Fibroblast of the aortic adventitia (primary cell): ENCODE measurements around the gene CEP112. TPM values are rescaled to one million over a fixed set of nuclear protein-coding genes. Genes with fewer than 3 reads are reported as not detected.

Source experiments
- DNase-seq: peaks from one replicate; pipeline ENCODE4 v3.0.0-alpha.2; 2010; ENCODE audit warnings: low read depth
- H3K4me3 ChIP-seq: 2 replicates; pipeline ENCODE4 v1.5.1; 2011; ENCODE audit warnings: low read depth, mild to moderate bottlenecking, control low read depth, low read length, moderate library complexity
- CTCF ChIP-seq: IDR thresholded peaks from 2 replicates; pipeline ENCODE4 v1.5.1; 2011; ENCODE audit warnings: mild to moderate bottlenecking, low read length, control low read depth, inconsistent platforms; ENCODE audit not compliant: insufficient read depth
- total RNA-seq: library from RNA; depleted of rRNA; stranded (reverse); fragments of >200 nt; gene quantifications from 2 replicates; pipeline ENCODE4 v1.2.3, GENCODE V29; 2012; ENCODE audit warnings: low replicate concordance

CEP112 gene
- total RNA-seq, 1 donor: 7.2 TPM

DNA sequence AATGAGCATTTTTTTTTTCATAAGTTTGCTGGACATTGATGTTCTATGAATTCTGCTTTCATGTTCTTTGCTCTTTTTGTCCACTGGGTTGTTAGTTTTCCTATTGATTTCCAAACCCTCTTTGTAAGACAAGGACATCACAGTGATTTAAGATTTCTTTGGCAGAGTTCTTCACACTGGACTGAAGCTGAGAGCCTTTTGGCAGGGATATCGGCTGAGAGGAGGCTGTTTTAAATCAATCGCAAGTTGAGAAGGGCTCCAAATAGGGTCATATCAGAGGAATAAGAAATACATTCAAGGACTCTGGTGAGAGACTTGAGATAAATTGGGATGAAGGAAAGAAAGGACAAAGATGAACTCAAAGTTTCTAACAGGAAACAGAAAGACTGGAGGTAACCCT lies 464.7 kb downstream of the CEP112 start:
- TF ChIP-seq CTCF: no peak
- peak; percentile 32 for DNase-seq
- no peak overlapping the region for H3K4me3 ChIP-seq

DNA sequence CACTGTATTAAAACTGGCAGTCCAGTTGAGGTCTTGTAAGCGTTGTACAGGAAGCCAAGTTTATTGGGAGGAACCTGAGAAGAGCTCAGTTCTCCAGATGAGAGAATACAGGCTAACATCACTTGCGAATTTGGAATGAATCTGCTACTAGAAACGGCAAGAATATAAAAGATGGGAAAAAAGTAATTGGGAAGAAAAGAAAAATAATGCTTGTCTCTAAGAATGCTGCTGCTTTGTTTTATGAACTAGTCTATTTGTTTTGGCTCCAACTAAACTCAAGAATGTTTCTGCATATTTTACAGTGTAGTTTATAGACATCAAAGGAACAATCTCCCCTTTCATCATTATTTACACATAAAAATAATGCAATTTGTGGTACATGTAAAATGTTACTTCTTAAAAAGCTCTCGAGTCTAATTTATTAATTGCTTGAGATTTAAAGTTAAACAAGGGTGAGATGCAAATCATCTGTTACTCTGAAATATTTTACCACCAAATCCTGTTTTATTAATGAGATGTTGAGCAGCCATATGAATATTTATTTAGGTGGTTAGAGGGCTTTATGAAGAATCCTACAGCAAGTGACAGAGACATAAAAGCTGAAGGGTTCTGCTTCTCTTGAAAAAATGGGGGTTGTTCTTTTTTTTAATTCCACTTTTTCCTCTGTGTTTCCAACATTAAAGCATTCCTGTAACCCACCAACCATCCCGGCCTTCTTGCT lies 468.3 kb downstream of the CEP112 start:
- DNase-seq: peak; percentile 65
- TF ChIP-seq CTCF: no peak
- no peak overlapping the region for H3K4me3 ChIP-seq

DNA sequence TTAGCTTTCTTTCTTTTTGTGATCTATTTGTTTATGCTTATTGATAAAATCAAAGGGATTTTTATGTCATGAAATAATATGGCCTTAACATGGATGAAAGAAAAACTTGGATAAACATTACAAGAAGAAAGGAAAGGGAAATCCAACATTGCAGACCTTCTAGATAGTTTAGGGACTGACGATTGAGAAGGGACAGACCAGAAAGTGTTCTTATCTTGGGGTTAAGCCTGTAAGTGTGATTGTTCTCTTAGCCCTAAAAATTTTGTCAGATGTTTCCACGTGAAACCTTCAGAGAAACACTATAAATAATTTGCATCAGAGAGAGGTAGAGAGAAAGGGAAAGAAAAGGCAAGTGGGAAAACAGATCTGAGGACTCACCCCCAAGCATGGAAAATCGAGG lies 473.3 kb downstream of the CEP112 start:
- H3K4me3 ChIP-seq: no peak overlapping the region
- no peak for DNase-seq
- TF ChIP-seq CTCF: no peak

GRCh38 chr17:65712383-65713267 lies 479.3 kb downstream of the CEP112 start:
- TF ChIP-seq CTCF: no peak
- H3K4me3 ChIP-seq: no peak overlapping the region
- DNase-seq: peak; percentile 46

- no peak overlapping the region for H3K4me3 ChIP-seq
- TF ChIP-seq CTCF: no peak
- DNase-seq: no peak
These were observed 480.2 kb downstream of the CEP112 start for GRCh38 chr17:65711671-65712276.

- TF ChIP-seq CTCF: no peak
- DNase-seq: peak; percentile 15
These were observed 484.2 kb downstream of the CEP112 start for GRCh38 chr17:65707780-65708179.

More at GRCh38 chr17:65707780-65708179, 484.2 kb downstream of the CEP112 start:
- H3K4me3 ChIP-seq: no peak overlapping the region
